Vagina (tissue), 2 donors: ENCODE measurements around the gene GINS1.

Experiments used
- POLR2AphosphoS5 ChIP-seq, 2 donors: sonication (generic); formaldehyde crosslinking; IDR thresholded peaks; one replicate each; pipeline ENCODE4 v1.9.0; 2017; ENCODE audit warnings: antibody characterized with exemption in 2 of 2, mild to moderate bottlenecking in 2 of 2, low read depth in 1 of 2; ENCODE audit not compliant: insufficient read depth in 1 of 2
- TF ChIP-seq, protein P1 (sequence below), 3 experiments: fragments of 450-650 bp in 2 of 3; fragments of 200-600 bp in 1 of 3; sonication (generic) in 1 of 3; IDR thresholded peaks; one replicate each; pipeline ENCODE4 v1.5.1; 2017 to 2019; ENCODE audit warnings: antibody characterized with exemption in 3 of 3, mild to moderate bottlenecking in 2 of 3, moderate library complexity in 2 of 3

DNA sequence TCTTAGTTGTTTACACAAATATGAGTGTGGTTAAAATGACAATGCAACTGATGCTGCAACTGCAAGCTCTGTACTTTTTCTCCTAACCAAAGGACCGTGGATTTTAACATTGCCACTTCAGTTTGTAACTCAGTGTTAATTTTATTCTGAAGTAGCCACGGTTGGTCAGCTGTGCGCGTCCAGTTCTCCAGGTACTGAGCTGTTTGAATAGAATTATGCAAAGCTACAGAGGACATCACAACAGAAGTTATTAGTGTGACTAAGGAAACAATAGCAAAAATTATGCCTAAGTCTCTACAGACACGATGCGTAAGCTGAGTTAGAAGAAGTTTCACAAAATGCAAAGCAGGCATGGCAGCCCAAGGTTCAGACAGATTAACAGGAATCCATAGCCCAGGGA lies 12.5 kb upstream of the GINS1 start:
- no peak for TF ChIP-seq POLR2AphosphoS5 (IDR thresholded peaks at IDR 0.05; ENCODE audit: insufficient read depth in 1 of 2, low read depth in 1 of 2)
- TF ChIP-seq, protein P1, sequence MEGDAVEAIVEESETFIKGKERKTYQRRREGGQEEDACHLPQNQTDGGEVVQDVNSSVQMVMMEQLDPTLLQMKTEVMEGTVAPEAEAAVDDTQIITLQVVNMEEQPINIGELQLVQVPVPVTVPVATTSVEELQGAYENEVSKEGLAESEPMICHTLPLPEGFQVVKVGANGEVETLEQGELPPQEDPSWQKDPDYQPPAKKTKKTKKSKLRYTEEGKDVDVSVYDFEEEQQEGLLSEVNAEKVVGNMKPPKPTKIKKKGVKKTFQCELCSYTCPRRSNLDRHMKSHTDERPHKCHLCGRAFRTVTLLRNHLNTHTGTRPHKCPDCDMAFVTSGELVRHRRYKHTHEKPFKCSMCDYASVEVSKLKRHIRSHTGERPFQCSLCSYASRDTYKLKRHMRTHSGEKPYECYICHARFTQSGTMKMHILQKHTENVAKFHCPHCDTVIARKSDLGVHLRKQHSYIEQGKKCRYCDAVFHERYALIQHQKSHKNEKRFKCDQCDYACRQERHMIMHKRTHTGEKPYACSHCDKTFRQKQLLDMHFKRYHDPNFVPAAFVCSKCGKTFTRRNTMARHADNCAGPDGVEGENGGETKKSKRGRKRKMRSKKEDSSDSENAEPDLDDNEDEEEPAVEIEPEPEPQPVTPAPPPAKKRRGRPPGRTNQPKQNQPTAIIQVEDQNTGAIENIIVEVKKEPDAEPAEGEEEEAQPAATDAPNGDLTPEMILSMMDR (IDR thresholded peaks at IDR 0.05), result no peak
